Panc1 (cell line): Measurements from ENCODE around the gene NKAIN2. TPM values are rescaled to one million over a fixed set of nuclear protein-coding genes. Genes with fewer than 3 reads are reported as not detected.

Source experiments
- ATAC-seq: fragments of 200-7000 bp; cut with Tn5 transposase; 2 replicates; pipeline ENCODE4 v1.9.1; 2020; ENCODE audit warnings: mild to moderate bottlenecking, moderate library complexity
- BruUV-seq: library from RNA; stranded (reverse); fragments of 400-500 nt; replicated peaks from 2 replicates; lab custom pipeline; 2021; lab: Mats Ljungman, UMichigan
- CTCF ChIA-PET: fragments of 300-600 bp; sonication (Branson Sonifier 250); formaldehyde crosslinking; loops from one replicate; lab custom pipeline; 2022; ENCODE audit warnings: antibody characterized with exemption; lab: Charles Lee
- POLR2A ChIA-PET: fragments of 300-600 bp; sonication (Branson Sonifier 250); formaldehyde crosslinking; loops from one replicate; lab custom pipeline; 2022; ENCODE audit warnings: antibody characterized with exemption; lab: Charles Lee
- DNase-seq: peaks from one replicate; pipeline ENCODE4 v3.0.0-alpha.2; 2010; ENCODE audit warnings: low read depth, low spot score
- H3K27ac ChIP-seq: 2 replicates; pipeline ENCODE4 v1.5.1; 2011; ENCODE audit warnings: mild to moderate bottlenecking, low read length, inconsistent platforms
- H3K27me3 ChIP-seq: fragments of 200-500 bp; sonication (Bioruptor generic); 2 replicates; pipeline ENCODE4 v1.6.0; 2014; ENCODE audit warnings: low read length, inconsistent platforms; ENCODE audit not compliant: control insufficient read depth, insufficient read depth
- H3K36me3 ChIP-seq: fragments of 200-500 bp; sonication (Bioruptor generic); 2 replicates; pipeline ENCODE4 v1.5.1; 2014; ENCODE audit warnings: inconsistent platforms, mild to moderate bottlenecking, low read length, moderate library complexity; ENCODE audit not compliant: control insufficient read depth, insufficient read depth
- H3K4me1 ChIP-seq: 2 replicates; pipeline ENCODE4 v1.5.1; 2011; ENCODE audit warnings: inconsistent platforms, mild to moderate bottlenecking, low read length, moderate library complexity; ENCODE audit not compliant: control insufficient read depth, insufficient read depth
- H3K4me3 ChIP-seq, 2 experiments: 2 replicates each; pipeline ENCODE4 v1.5.1; 2011 to 2012; ENCODE audit warnings: low read depth in 2 of 2, low read length in 2 of 2, mild to moderate bottlenecking in 2 of 2, inconsistent platforms in 1 of 2, moderate library complexity in 1 of 2
- H3K9me3 ChIP-seq: fragments of 200-500 bp; sonication (Bioruptor generic); 2 replicates; pipeline ENCODE4 v1.5.1; 2014; ENCODE audit warnings: low read depth, mild to moderate bottlenecking, inconsistent platforms, low read length, moderate library complexity; ENCODE audit not compliant: control insufficient read depth, insufficient read depth
- CTCF ChIP-seq: fragments of 450-650 bp; IDR thresholded peaks from 2 replicates; pipeline ENCODE4 v1.5.1; 2017; ENCODE audit warnings: mild to moderate bottlenecking
- POLR2AphosphoS5 ChIP-seq: IDR thresholded peaks from 2 replicates; pipeline ENCODE4 v1.6.1; 2012; ENCODE audit warnings: mild to moderate bottlenecking, low read depth, low read length, moderate library complexity
- SIN3A ChIP-seq: IDR thresholded peaks from 2 replicates; pipeline ENCODE4 v1.6.1; 2012; ENCODE audit warnings: low read depth, mild to moderate bottlenecking, low read length, moderate library complexity, borderline replicate concordance; ENCODE audit not compliant: insufficient read depth
- TCF7L2 ChIP-seq: IDR thresholded peaks from 2 replicates; pipeline ENCODE4 v1.6.1; 2011; ENCODE audit warnings: mild to moderate bottlenecking, low read depth, low read length, inconsistent platforms
- in situ Hi-C: cut with HindIII; loops from 2 replicates; pipeline ENCODE4 v1.10.0; 2016; ENCODE audit warnings: low sequenced_read_pairs, low pct_unique_long_range_greater_than_20kb
- intact Hi-C: fragments of 100-400 bp; cut with micrococcal nuclease; formaldehyde crosslinking; loops from one replicate; pipeline ENCODE4 v1.10.0; 2022; ENCODE audit not compliant: unreplicated experiment
- total RNA-seq: library from RNA; stranded (reverse); gene quantifications from one replicate; pipeline ENCODE4 v1.2.1, GENCODE V29; 2021; ENCODE audit not compliant: unreplicated experiment
- TF ChIP-seq, protein P1 (sequence below), 2 experiments: IDR thresholded peaks; 2 replicates each; pipeline ENCODE4 v1.6.1; 2011 to 2012; ENCODE audit warnings: low read depth in 2 of 2, control low read depth in 1 of 2, low read length in 1 of 2, mild to moderate bottlenecking in 1 of 2, moderate library complexity in 1 of 2; ENCODE audit not compliant: insufficient read depth in 1 of 2

The NKAIN2 gene
- total RNA-seq, 1 experiment from 2014 or later, result 2.6 TPM

DNA sequence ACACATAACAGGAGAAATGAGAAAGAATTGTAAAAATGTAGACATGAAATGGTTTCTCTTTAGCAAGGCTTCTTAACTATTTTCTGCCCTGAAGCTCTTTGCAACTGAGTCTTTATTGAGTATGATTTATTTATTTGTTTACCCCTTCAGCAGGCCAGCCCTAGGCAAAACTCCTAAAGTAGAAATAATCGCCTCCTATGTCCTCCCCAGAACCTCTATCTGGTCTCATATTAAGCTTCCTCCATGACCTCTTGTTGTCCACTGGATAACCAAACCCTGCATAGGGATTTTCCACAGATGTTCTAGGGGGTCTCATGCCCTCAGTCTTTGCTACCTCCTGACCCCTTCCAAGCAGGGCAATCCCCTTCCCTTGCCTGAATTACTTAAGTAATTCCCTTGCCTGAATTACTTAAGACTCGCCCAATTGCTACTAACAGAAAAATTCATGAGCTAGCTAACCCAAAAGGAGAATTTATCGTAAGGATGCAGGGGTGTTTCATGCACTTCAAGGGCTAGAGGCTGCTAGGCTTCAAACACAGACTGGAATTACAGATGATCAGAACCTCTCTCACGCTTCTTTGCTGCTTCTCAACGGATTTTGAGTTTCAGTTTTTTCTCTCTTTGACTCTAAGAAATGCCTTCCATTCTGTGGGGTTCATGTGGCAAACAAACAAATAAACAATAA lies 732.6 kb downstream of the NKAIN2 start:
- ChIA-PET POLR2A (interaction anchor here (0.7 kb wide), 1 partner anchor 643 kb away, joined by 4 read pairs; no protein-coding TSS in a partner anchor), CTCF (no interaction called here)
- intact Hi-C loops (loop anchor here (2.0 to 10.0 kb wide), 3 partner anchors 49 to 733 kb away; partner anchors contain the start of gene NKAIN2), in situ Hi-C loops (no loop called here)
- DNase-seq (no peak), ATAC-seq (peak; percentile 75)
- Histone ChIP-seq H3K9me3 (peaks cover 18% of the 10 kb centered on the region; the same call in 1 of the 2 replicates), H3K4me3 (peak overlapping the region in 1 of 2 experiments; percentile 40; a peak in 3 of 4 replicates), H3K27ac (peak overlapping the region; percentile 99), H3K27me3 (no peaks in the 10 kb centered on the region), H3K36me3 (no peaks in the 10 kb centered on the region), H3K4me1 (peaks cover 35% of the 10 kb centered on the region)
- no TSS peak for BruUV-seq
- TF ChIP-seq CTCF, result no peak
- TF ChIP-seq, protein P1, sequence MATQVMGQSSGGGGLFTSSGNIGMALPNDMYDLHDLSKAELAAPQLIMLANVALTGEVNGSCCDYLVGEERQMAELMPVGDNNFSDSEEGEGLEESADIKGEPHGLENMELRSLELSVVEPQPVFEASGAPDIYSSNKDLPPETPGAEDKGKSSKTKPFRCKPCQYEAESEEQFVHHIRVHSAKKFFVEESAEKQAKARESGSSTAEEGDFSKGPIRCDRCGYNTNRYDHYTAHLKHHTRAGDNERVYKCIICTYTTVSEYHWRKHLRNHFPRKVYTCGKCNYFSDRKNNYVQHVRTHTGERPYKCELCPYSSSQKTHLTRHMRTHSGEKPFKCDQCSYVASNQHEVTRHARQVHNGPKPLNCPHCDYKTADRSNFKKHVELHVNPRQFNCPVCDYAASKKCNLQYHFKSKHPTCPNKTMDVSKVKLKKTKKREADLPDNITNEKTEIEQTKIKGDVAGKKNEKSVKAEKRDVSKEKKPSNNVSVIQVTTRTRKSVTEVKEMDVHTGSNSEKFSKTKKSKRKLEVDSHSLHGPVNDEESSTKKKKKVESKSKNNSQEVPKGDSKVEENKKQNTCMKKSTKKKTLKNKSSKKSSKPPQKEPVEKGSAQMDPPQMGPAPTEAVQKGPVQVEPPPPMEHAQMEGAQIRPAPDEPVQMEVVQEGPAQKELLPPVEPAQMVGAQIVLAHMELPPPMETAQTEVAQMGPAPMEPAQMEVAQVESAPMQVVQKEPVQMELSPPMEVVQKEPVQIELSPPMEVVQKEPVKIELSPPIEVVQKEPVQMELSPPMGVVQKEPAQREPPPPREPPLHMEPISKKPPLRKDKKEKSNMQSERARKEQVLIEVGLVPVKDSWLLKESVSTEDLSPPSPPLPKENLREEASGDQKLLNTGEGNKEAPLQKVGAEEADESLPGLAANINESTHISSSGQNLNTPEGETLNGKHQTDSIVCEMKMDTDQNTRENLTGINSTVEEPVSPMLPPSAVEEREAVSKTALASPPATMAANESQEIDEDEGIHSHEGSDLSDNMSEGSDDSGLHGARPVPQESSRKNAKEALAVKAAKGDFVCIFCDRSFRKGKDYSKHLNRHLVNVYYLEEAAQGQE (IDR thresholded peaks at IDR 0.05; ENCODE audit: insufficient read depth in 1 of 2, low read depth in 2 of 2, low read length in 1 of 2), result no peak; a peak in 1 of 4 replicates
- TF ChIP-seq SIN3A, result no peak
- TF ChIP-seq TCF7L2, result no peak
- TF ChIP-seq POLR2AphosphoS5, result no peak

DNA sequence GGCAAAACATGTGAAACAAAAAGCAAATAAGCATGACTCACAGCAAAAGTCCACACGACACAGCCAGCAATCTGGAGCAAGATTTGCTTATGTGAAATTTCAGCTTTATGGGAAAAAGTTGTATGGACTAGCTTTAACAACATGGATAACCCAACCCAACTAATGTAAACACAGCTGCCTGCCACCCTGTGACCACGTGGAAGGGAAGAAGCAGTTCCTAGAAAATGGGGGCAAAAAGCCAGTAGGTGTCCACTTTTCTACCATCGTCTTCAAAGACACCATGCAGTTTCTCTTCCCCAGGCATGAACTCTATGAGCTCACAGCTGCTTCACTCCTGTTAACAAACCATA lies 733.2 kb downstream of the NKAIN2 start:
- no peaks in the 10 kb centered on the region for H3K27me3 ChIP-seq
- DNase-seq, result peak; percentile 88
- no TSS peak for BruUV-seq
- ChIA-PET POLR2A (interaction anchor here (0.7 kb wide), 1 partner anchor 259 kb away, joined by 4 read pairs; no protein-coding TSS in a partner anchor), CTCF (no interaction called here)
- TF ChIP-seq TCF7L2, result peak; percentile 93
- TF ChIP-seq POLR2AphosphoS5, result peak; percentile 82; the same call in 1 of the 2 replicates
- TF ChIP-seq CTCF, result no peak
- TF ChIP-seq, protein P1 (IDR thresholded peaks at IDR 0.05; ENCODE audit: insufficient read depth in 1 of 2, low read depth in 2 of 2, low read length in 1 of 2), result no peak
- 0 out of 2 replicates have a peak, but pooled peaks have one; percentile 50 for TF ChIP-seq SIN3A
- in situ Hi-C loops (no loop called here), intact Hi-C loops (loop anchor here (2.0 to 10.0 kb wide), 3 partner anchors 50 to 734 kb away; partner anchors contain the start of gene NKAIN2)
- H3K36me3 ChIP-seq, result no peaks in the 10 kb centered on the region
- H3K27ac ChIP-seq, result peak overlapping the region; percentile 99
- peak overlapping the region in 1 of 2 experiments; percentile 40; a peak in 3 of 4 replicates for H3K4me3 ChIP-seq
- peak; percentile 62 for ATAC-seq
- peaks cover 35% of the 10 kb centered on the region for H3K4me1 ChIP-seq
- peaks cover 22% of the 10 kb centered on the region; the same call in 1 of the 2 replicates for H3K9me3 ChIP-seq
